Liver (tissue), 9 donors: ENCODE data around the gene GRM1. TPM values are rescaled to one million over a fixed set of nuclear protein-coding genes. Genes with fewer than 3 reads are reported as not detected.

ENCODE experiments used
- DNase-seq: peaks from one replicate; pipeline ENCODE4 v3.0.0-alpha.2; 2017; ENCODE audit warnings: low spot score
- H3K27ac ChIP-seq, 2 donors: one replicate each; pipeline ENCODE4 v1.7.0; 2013; ENCODE audit warnings: inconsistent platforms in 2 of 2, low read length in 2 of 2, control low read depth in 1 of 2, low read depth in 1 of 2, mild to moderate bottlenecking in 1 of 2
- H3K27me3 ChIP-seq, 4 donors: one replicate each; pipeline versions ENCODE4 v1.6.1 to v1.7.0; 2013; ENCODE audit warnings: low read length in 3 of 4, inconsistent platforms in 1 of 4, mild to moderate bottlenecking in 1 of 4, moderate library complexity in 1 of 4; ENCODE audit not compliant: control insufficient read depth in 4 of 4, insufficient read depth in 4 of 4
- H3K36me3 ChIP-seq, 4 donors: one replicate each; pipeline versions ENCODE4 v1.6.1 to v1.7.0; 2013; ENCODE audit warnings: low read length in 3 of 4, mild to moderate bottlenecking in 3 of 4, low read depth in 1 of 4, moderate library complexity in 1 of 4; ENCODE audit not compliant: control insufficient read depth in 4 of 4, insufficient read depth in 3 of 4
- H3K4me1 ChIP-seq, 4 donors: one replicate each; pipeline versions ENCODE4 v1.6.1 to v1.7.0; 2013; ENCODE audit warnings: low read length in 3 of 4, mild to moderate bottlenecking in 3 of 4, moderate library complexity in 1 of 4; ENCODE audit not compliant: control insufficient read depth in 4 of 4, insufficient read depth in 4 of 4
- H3K4me3 ChIP-seq, 3 donors: one replicate each; pipeline versions ENCODE4 v1.6.1 to v1.7.0; 2013; ENCODE audit warnings: low read length in 3 of 3, control low read depth in 1 of 3, low read depth in 1 of 3, mild to moderate bottlenecking in 1 of 3
- H3K9ac ChIP-seq, 2 donors: one replicate each; pipeline ENCODE4 v1.7.0; 2013; ENCODE audit warnings: low read length in 2 of 2, mild to moderate bottlenecking in 2 of 2, moderate library complexity in 2 of 2, control low read depth in 1 of 2, low read depth in 1 of 2
- H3K9me3 ChIP-seq, 4 donors: one replicate each; pipeline versions ENCODE4 v1.6.1 to v1.7.0; 2013; ENCODE audit warnings: low read length in 3 of 4; ENCODE audit not compliant: control insufficient read depth in 4 of 4
- FOXA1 ChIP-seq: IDR thresholded peaks from 2 replicates; pipeline ENCODE4 v1.6.1; 2016; ENCODE audit warnings: antibody characterized with exemption
- GABPA ChIP-seq, 2 donors: IDR thresholded peaks in 1 of 2; conservative IDR thresholded peaks in 1 of 2; 2 replicates each; pipeline ENCODE4 v1.6.1; 2016; ENCODE audit warnings: antibody characterized with exemption in 2 of 2, mild to moderate bottlenecking in 1 of 2, moderate library complexity in 1 of 2
- HNF4A ChIP-seq, 2 donors: conservative IDR thresholded peaks; 2 replicates each; pipeline ENCODE4 v1.6.1; 2016; ENCODE audit warnings: antibody characterized with exemption in 2 of 2, mild to moderate bottlenecking in 2 of 2
- HNF4G ChIP-seq: IDR thresholded peaks from 2 replicates; pipeline ENCODE4 v1.6.1; 2016; ENCODE audit warnings: antibody characterized with exemption
- JUND ChIP-seq, 2 donors: IDR thresholded peaks; 2 replicates each; pipeline ENCODE4 v1.6.1; 2016; ENCODE audit warnings: antibody characterized with exemption in 2 of 2
- RAD21 ChIP-seq, 2 donors: IDR thresholded peaks; 2 replicates each; pipeline ENCODE4 v1.6.1; 2016; ENCODE audit warnings: antibody characterized with exemption in 2 of 2, mild to moderate bottlenecking in 2 of 2
- RXRA ChIP-seq, 2 donors: IDR thresholded peaks; 2 replicates each; pipeline ENCODE4 v1.6.1; 2017 to 2018; ENCODE audit warnings: antibody characterized with exemption in 2 of 2, mild to moderate bottlenecking in 1 of 2
- SP1 ChIP-seq: IDR thresholded peaks from 2 replicates; pipeline ENCODE4 v1.6.1; 2018; ENCODE audit warnings: antibody characterized with exemption, mild to moderate bottlenecking
- TAF1 ChIP-seq: conservative IDR thresholded peaks from 2 replicates; pipeline ENCODE4 v1.6.1; 2016; ENCODE audit warnings: antibody characterized with exemption, mild to moderate bottlenecking
- YY1 ChIP-seq: IDR thresholded peaks from 2 replicates; pipeline ENCODE4 v1.6.1; 2016; ENCODE audit warnings: antibody characterized with exemption, mild to moderate bottlenecking
- WGBS: extraction: QIAGEN DNeasy Blood & Tissue Kit; methylation state at CpG from one replicate; pipeline ENCODE4 v1.1.7; 2013; 5-methylcytosine and 5-hydroxymethylcytosine counted together
- polyA plus RNA-seq, 2 donors: library from polyadenylated mRNA; stranded (reverse) in 1 of 2; unstranded in 1 of 2; fragments of 200-250 nt in 1 of 2; fragments of >200 nt in 1 of 2; fragmentation: Nextera tagmentation in 1 of 2; extraction: Ambion mirVana in 1 of 2; gene quantifications; one replicate each; pipeline versions ENCODE4 v1.2.1 to v1.2.3, GENCODE V29; 2013 to 2015
- total RNA-seq, 2 donors: library from RNA; depleted of rRNA; stranded (reverse); fragments of >200 nt; gene quantifications; one replicate each; pipeline ENCODE4 v1.2.3, GENCODE V29; 2014
- TF ChIP-seq, protein P1 (sequence below): IDR thresholded peaks from 2 replicates; pipeline ENCODE4 v1.6.1; 2016; ENCODE audit warnings: antibody characterized with exemption
- TF ChIP-seq, protein P2 (sequence below): IDR thresholded peaks from 2 replicates; pipeline ENCODE4 v1.6.1; 2016; ENCODE audit warnings: antibody characterized with exemption
- TF ChIP-seq, protein P3 (sequence below): IDR thresholded peaks from 2 replicates; pipeline ENCODE4 v1.6.1; 2016; ENCODE audit warnings: antibody characterized with exemption
- TF ChIP-seq, protein P4 (sequence below): IDR thresholded peaks from 2 replicates; pipeline ENCODE4 v1.6.1; 2016; ENCODE audit warnings: antibody characterized with exemption, mild to moderate bottlenecking
- TF ChIP-seq, protein P5 (sequence below): fragments of 150-350 bp; IDR thresholded peaks from 2 replicates; pipeline ENCODE4 v1.5.1; 2017; ENCODE audit warnings: improper control_type of control experiment, low read depth, low read length; ENCODE audit not compliant: missing input control
- donor health status: healthy.
- donor health status: healthy.
- donor health status: healthy.
- donor health status: healthy.
- donor health status: healthy.

Gene GRM1
- total and polyA plus RNA-seq, 4 donors, result under 0.01 to 0.05 (median 0.01) TPM; not detected in 1

DNA sequence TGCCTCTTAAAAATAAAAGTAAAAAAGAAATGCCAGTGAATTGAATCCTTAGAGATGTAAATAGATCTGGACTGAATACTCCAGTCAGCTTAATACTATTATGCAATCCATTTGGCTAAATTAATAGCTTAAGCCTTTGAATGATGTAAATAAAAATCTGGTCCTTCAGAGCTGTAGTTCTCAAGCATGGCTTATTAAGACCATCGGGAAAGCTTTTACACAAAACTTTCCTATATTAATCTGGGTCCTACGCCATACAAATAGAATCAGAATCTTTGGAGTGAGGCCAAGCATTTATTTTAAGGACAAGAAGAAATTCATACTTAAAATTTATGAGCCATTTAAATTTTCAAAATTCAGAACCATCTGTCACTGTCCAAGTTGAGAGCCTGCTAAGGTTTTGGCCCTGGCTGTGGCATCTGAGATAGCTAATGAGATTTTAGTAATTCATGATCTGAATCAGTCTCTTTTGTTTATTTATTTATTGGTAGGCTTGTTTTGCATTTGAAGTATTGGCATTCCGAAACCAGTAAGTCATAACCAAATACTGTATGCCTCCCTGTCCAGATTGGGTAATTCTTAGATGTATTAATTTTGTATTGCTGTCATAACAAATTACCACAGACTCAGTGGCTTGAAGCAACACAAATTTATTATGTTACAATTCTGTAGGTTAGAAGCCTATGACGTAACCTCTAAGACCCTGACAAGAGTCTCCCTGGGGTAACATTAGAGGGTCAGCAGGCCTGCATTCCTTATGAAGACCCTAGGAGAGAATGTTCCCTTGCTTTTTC is 286.7 kb downstream of the GRM1 start:
- Histone ChIP-seq H3K9me3 (no peaks in the 10 kb centered on the region), H3K4me1 (no peaks in the 10 kb centered on the region), H3K9ac (no peak overlapping the region), H3K27ac (no peak overlapping the region), H3K4me3 (no peak overlapping the region), H3K27me3 (no peaks in the 10 kb centered on the region), H3K36me3 (no peaks in the 10 kb centered on the region)
- DNase-seq, result no peak
- WGBS, result 89% methylated on average over 4 of the region's 4 CpGs
- TF ChIP-seq RAD21 (IDR thresholded peaks at IDR 0.05), result no peak
- TF ChIP-seq, protein P1, sequence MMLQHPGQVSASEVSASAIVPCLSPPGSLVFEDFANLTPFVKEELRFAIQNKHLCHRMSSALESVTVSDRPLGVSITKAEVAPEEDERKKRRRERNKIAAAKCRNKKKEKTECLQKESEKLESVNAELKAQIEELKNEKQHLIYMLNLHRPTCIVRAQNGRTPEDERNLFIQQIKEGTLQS, result no peak
- TF ChIP-seq, protein P2, sequence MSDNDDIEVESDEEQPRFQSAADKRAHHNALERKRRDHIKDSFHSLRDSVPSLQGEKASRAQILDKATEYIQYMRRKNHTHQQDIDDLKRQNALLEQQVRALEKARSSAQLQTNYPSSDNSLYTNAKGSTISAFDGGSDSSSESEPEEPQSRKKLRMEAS, result no peak
- TF ChIP-seq, protein P3, sequence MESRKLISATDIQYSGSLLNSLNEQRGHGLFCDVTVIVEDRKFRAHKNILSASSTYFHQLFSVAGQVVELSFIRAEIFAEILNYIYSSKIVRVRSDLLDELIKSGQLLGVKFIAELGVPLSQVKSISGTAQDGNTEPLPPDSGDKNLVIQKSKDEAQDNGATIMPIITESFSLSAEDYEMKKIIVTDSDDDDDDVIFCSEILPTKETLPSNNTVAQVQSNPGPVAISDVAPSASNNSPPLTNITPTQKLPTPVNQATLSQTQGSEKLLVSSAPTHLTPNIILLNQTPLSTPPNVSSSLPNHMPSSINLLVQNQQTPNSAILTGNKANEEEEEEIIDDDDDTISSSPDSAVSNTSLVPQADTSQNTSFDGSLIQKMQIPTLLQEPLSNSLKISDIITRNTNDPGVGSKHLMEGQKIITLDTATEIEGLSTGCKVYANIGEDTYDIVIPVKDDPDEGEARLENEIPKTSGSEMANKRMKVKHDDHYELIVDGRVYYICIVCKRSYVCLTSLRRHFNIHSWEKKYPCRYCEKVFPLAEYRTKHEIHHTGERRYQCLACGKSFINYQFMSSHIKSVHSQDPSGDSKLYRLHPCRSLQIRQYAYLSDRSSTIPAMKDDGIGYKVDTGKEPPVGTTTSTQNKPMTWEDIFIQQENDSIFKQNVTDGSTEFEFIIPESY, result no peak
- TF ChIP-seq, protein P4, sequence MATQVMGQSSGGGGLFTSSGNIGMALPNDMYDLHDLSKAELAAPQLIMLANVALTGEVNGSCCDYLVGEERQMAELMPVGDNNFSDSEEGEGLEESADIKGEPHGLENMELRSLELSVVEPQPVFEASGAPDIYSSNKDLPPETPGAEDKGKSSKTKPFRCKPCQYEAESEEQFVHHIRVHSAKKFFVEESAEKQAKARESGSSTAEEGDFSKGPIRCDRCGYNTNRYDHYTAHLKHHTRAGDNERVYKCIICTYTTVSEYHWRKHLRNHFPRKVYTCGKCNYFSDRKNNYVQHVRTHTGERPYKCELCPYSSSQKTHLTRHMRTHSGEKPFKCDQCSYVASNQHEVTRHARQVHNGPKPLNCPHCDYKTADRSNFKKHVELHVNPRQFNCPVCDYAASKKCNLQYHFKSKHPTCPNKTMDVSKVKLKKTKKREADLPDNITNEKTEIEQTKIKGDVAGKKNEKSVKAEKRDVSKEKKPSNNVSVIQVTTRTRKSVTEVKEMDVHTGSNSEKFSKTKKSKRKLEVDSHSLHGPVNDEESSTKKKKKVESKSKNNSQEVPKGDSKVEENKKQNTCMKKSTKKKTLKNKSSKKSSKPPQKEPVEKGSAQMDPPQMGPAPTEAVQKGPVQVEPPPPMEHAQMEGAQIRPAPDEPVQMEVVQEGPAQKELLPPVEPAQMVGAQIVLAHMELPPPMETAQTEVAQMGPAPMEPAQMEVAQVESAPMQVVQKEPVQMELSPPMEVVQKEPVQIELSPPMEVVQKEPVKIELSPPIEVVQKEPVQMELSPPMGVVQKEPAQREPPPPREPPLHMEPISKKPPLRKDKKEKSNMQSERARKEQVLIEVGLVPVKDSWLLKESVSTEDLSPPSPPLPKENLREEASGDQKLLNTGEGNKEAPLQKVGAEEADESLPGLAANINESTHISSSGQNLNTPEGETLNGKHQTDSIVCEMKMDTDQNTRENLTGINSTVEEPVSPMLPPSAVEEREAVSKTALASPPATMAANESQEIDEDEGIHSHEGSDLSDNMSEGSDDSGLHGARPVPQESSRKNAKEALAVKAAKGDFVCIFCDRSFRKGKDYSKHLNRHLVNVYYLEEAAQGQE, result no peak
- no peak for TF ChIP-seq RXRA (IDR thresholded peaks at IDR 0.05)
- no peak for TF ChIP-seq FOXA1
- TF ChIP-seq SP1, result no peak
- no peak for TF ChIP-seq TAF1
- no peak for TF ChIP-seq YY1
- no peak for TF ChIP-seq HNF4A (conservative IDR thresholded peaks at IDR 0.05)
- TF ChIP-seq, protein P5, sequence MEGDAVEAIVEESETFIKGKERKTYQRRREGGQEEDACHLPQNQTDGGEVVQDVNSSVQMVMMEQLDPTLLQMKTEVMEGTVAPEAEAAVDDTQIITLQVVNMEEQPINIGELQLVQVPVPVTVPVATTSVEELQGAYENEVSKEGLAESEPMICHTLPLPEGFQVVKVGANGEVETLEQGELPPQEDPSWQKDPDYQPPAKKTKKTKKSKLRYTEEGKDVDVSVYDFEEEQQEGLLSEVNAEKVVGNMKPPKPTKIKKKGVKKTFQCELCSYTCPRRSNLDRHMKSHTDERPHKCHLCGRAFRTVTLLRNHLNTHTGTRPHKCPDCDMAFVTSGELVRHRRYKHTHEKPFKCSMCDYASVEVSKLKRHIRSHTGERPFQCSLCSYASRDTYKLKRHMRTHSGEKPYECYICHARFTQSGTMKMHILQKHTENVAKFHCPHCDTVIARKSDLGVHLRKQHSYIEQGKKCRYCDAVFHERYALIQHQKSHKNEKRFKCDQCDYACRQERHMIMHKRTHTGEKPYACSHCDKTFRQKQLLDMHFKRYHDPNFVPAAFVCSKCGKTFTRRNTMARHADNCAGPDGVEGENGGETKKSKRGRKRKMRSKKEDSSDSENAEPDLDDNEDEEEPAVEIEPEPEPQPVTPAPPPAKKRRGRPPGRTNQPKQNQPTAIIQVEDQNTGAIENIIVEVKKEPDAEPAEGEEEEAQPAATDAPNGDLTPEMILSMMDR, result no peak
- no peak for TF ChIP-seq GABPA (IDR thresholded peaks at IDR 0.05 in 1 of 2, conservative IDR thresholded peaks at IDR 0.05 in 1 of 2)
- no peak for TF ChIP-seq JUND (IDR thresholded peaks at IDR 0.05)
- TF ChIP-seq HNF4G, result no peak
